Mesenchymal stem cell (in vitro differentiated cells and primary cell): ENCODE results near the gene EEIG1.

ENCODE experiments used
- DNase-seq: peaks from one replicate; pipeline ENCODE4 v3.0.0-alpha.2; 2013
- H2AFZ ChIP-seq: one replicate; pipeline ENCODE4 v1.6.1; 2013; ENCODE audit warnings: low read depth, mild to moderate bottlenecking, control low read depth, inconsistent platforms, low read length, moderate library complexity
- H2AK5ac ChIP-seq: 2 replicates; pipeline ENCODE4 v1.6.1; 2013; ENCODE audit warnings: low read length, moderate library complexity, mild to moderate bottlenecking, inconsistent platforms; ENCODE audit not compliant: severe bottlenecking
- H2BK120ac ChIP-seq: one replicate; pipeline ENCODE4 v1.6.1; 2013; ENCODE audit warnings: low read depth, mild to moderate bottlenecking, inconsistent platforms, low read length, moderate library complexity
- H2BK12ac ChIP-seq, 2 experiments: one replicate each; pipeline ENCODE4 v1.6.1; 2013; ENCODE audit warnings: inconsistent platforms in 2 of 2, low read length in 2 of 2, mild to moderate bottlenecking in 2 of 2, moderate library complexity in 2 of 2, control low read depth in 1 of 2
- H2BK15ac ChIP-seq: one replicate; pipeline ENCODE4 v1.6.1; 2013; ENCODE audit warnings: mild to moderate bottlenecking, low read depth, inconsistent platforms; ENCODE audit not compliant: poor library complexity, severe bottlenecking
- H2BK5ac ChIP-seq: 2 replicates; pipeline ENCODE4 v1.6.1; 2013; ENCODE audit warnings: low read depth, mild to moderate bottlenecking, low read length, control low read depth, inconsistent platforms; ENCODE audit not compliant: poor library complexity, severe bottlenecking
- H3K14ac ChIP-seq, 2 experiments: one replicate each; pipeline ENCODE4 v1.6.1; 2013; ENCODE audit warnings: inconsistent platforms in 2 of 2, low read length in 2 of 2, control low read depth in 1 of 2, mild to moderate bottlenecking in 1 of 2, moderate library complexity in 1 of 2
- H3K18ac ChIP-seq, 2 experiments: one replicate each; pipeline ENCODE4 v1.6.1; 2013; ENCODE audit warnings: inconsistent platforms in 2 of 2, low read length in 2 of 2, control low read depth in 1 of 2, low read depth in 1 of 2, mild to moderate bottlenecking in 1 of 2
- H3K23ac ChIP-seq, 2 experiments: one replicate each; pipeline ENCODE4 v1.6.1; 2013; ENCODE audit warnings: inconsistent platforms in 2 of 2, low read length in 2 of 2, mild to moderate bottlenecking in 2 of 2, moderate library complexity in 2 of 2, control low read depth in 1 of 2
- H3K27ac ChIP-seq: 2 replicates; pipeline ENCODE4 v1.5.1; 2013; ENCODE audit warnings: mild to moderate bottlenecking, moderate library complexity, low read length, control low read depth, inconsistent platforms; ENCODE audit not compliant: poor library complexity, severe bottlenecking
- H3K27me3 ChIP-seq, 2 experiments: 2 replicates each; pipeline versions ENCODE4 v1.6.1 to v1.7.0; 2013; ENCODE audit warnings: low read length in 2 of 2, mild to moderate bottlenecking in 2 of 2, moderate library complexity in 2 of 2, control low read depth in 1 of 2, inconsistent platforms in 1 of 2; ENCODE audit not compliant: control insufficient read depth in 1 of 2, insufficient read depth in 1 of 2
- H3K36me3 ChIP-seq, 2 experiments: 2 replicates each; pipeline versions ENCODE4 v1.6.1 to v1.7.0; 2013; ENCODE audit warnings: low read length in 2 of 2, control low read depth in 1 of 2, inconsistent platforms in 1 of 2, low read depth in 1 of 2, mild to moderate bottlenecking in 1 of 2; ENCODE audit not compliant: insufficient read depth in 2 of 2, control insufficient read depth in 1 of 2
- H3K4ac ChIP-seq, 2 experiments: one replicate each; pipeline ENCODE4 v1.6.1; 2013; ENCODE audit warnings: inconsistent platforms in 2 of 2, low read length in 2 of 2, mild to moderate bottlenecking in 2 of 2, moderate library complexity in 2 of 2, control low read depth in 1 of 2, low read depth in 1 of 2
- H3K4me1 ChIP-seq: 2 replicates; pipeline ENCODE4 v1.6.1; 2013; ENCODE audit warnings: low read depth, low read length, control low read depth; ENCODE audit not compliant: control insufficient read depth, insufficient read depth
- H3K4me2 ChIP-seq: 2 replicates; pipeline ENCODE4 v1.6.1; 2013; ENCODE audit warnings: low read length, mild to moderate bottlenecking, inconsistent platforms; ENCODE audit not compliant: poor library complexity, severe bottlenecking
- H3K4me3 ChIP-seq, 2 experiments: 2 replicates each; pipeline versions ENCODE4 v1.5.1 to v1.7.0; 2013; ENCODE audit warnings: low read length in 2 of 2, mild to moderate bottlenecking in 2 of 2, control low read depth in 1 of 2, low read depth in 1 of 2; ENCODE audit not compliant: insufficient read depth in 1 of 2
- H3K79me1 ChIP-seq: replicated peaks from 2 replicates; pipeline ENCODE4 v1.6.1; 2013; ENCODE audit warnings: mild to moderate bottlenecking, control low read depth, low read length, inconsistent platforms; ENCODE audit not compliant: poor library complexity, severe bottlenecking
- H3K9ac ChIP-seq: 2 replicates; pipeline ENCODE4 v1.7.0; 2013; ENCODE audit warnings: mild to moderate bottlenecking, low read length, moderate library complexity
- H3K9me3 ChIP-seq: 2 replicates; pipeline ENCODE4 v1.7.0; 2013; ENCODE audit warnings: mild to moderate bottlenecking, low read length; ENCODE audit not compliant: control insufficient read depth
- H4K8ac ChIP-seq: one replicate; pipeline ENCODE4 v1.6.1; 2013; ENCODE audit warnings: inconsistent platforms, mild to moderate bottlenecking, low read length, moderate library complexity
- H4K91ac ChIP-seq: one replicate; pipeline ENCODE4 v1.6.1; 2013; ENCODE audit warnings: mild to moderate bottlenecking, low read length, inconsistent platforms
- WGBS: methylation state at CpG from one replicate; pipeline ENCODE4 v1.1.7; 2013; ENCODE audit warnings: mixed read lengths; 5-methylcytosine and 5-hydroxymethylcytosine counted together

EEIG1 gene

DNA sequence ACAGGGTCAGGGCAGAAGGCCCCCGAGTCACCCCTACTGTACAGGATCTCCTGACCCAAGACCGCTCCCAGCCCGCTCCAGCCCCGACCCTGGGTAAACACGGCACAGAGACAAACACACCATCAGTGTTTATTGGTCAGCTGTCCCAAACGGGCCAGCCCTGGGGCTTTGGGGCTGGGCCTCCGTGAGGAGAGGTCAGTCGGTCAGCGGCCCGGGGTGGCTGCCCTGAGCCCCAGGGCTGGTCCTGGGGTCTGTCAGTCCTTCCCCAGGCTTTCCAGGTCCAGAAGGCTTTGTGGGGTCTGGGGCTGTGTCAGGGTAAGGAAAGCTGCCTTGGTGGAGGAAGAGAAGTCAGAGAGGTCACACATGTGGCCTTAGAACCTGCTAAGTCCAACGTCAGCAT lies 45.8 kb downstream of the EEIG1 start:
- peaks cover 19 to 26% of the 10 kb centered on the region in 2 experiments for H3K36me3 ChIP-seq
- peaks cover 19% of the 10 kb centered on the region for H3K79me1 ChIP-seq
- H3K27me3 ChIP-seq: peaks cover 0 to under 1% of the 10 kb centered on the region in 2 experiments
- H4K8ac ChIP-seq: no peak overlapping the region
- H2BK120ac ChIP-seq: no peak overlapping the region
- no peak overlapping the region for H3K18ac ChIP-seq
- H3K27ac ChIP-seq: no peak overlapping the region
- 81% methylated on average over 11 of the region's 11 CpGs for WGBS
- no peaks in the 10 kb centered on the region for H3K9me3 ChIP-seq
- no peak overlapping the region for H2AK5ac ChIP-seq
- peak overlapping the region in 1 of 2 experiments; percentile 25 for H2BK12ac ChIP-seq
- H3K23ac ChIP-seq: no peak overlapping the region
- no peak overlapping the region for H2BK5ac ChIP-seq
- H3K4me3 ChIP-seq: no peak overlapping the region
- no peak overlapping the region for H2AFZ ChIP-seq
- no peak overlapping the region for H3K4me2 ChIP-seq
- H3K4me1 ChIP-seq: peaks cover 41% of the 10 kb centered on the region
- H3K9ac ChIP-seq: no peak overlapping the region
- H4K91ac ChIP-seq: peak overlapping the region; percentile 18
- no peak for DNase-seq
- no peak overlapping the region for H3K14ac ChIP-seq
- H3K4ac ChIP-seq: no peak overlapping the region
- H2BK15ac ChIP-seq: no peak overlapping the region

- 93% methylated on average over 4 of the region's 4 CpGs for WGBS
- Histone ChIP-seq H3K27ac (no peak overlapping the region), H2BK12ac (no peak overlapping the region)
Measured at GRCh38 chr9:127934248-127934647, 46.5 kb downstream of the EEIG1 start.

GRCh38 chr9:127931092-127931881 lies 49.5 kb downstream of the EEIG1 start:
- H3K14ac ChIP-seq: no peak overlapping the region
- peaks cover 12 to 23% of the 10 kb centered on the region in 2 experiments for H3K36me3 ChIP-seq
- no peaks in the 10 kb centered on the region for H3K9me3 ChIP-seq
- H4K8ac ChIP-seq: peak overlapping the region; percentile 28
- peak overlapping the region; percentile 12 to 51 for H2BK12ac ChIP-seq
- H3K4me1 ChIP-seq: peaks cover 48% of the 10 kb centered on the region
- no peak overlapping the region for H2AFZ ChIP-seq
- H3K27me3 ChIP-seq: peaks cover 0 to 30% of the 10 kb centered on the region in 2 experiments
- peak overlapping the region; percentile 52 to 80 for H3K4me3 ChIP-seq
- peak overlapping the region; percentile 90 for H3K4me2 ChIP-seq
- H3K79me1 ChIP-seq: peaks cover 19% of the 10 kb centered on the region
- H2BK120ac ChIP-seq: no peak overlapping the region
- no peak overlapping the region for H3K23ac ChIP-seq
- H3K27ac ChIP-seq: peak overlapping the region; percentile 24
- WGBS: 15% methylated on average over 17 of the region's 18 CpGs
- peak overlapping the region in 1 of 2 experiments; percentile 35 for H3K4ac ChIP-seq
- DNase-seq: peak; percentile 93
- no peak overlapping the region for H2AK5ac ChIP-seq
- H4K91ac ChIP-seq: no peak overlapping the region
- H2BK5ac ChIP-seq: no peak overlapping the region
- no peak overlapping the region for H2BK15ac ChIP-seq
- H3K9ac ChIP-seq: peak overlapping the region; percentile 86
- H3K18ac ChIP-seq: peak overlapping the region; percentile 38 to 64

More at GRCh38 chr9:127934248-127934647, 46.5 kb downstream of the EEIG1 start:
- no peak for DNase-seq
- H3K4me1 ChIP-seq: peaks cover 41% of the 10 kb centered on the region
- H2BK15ac ChIP-seq: no peak overlapping the region
- no peak overlapping the region for H3K14ac ChIP-seq
- H3K4me3 ChIP-seq: no peak overlapping the region
- no peak overlapping the region for H3K4me2 ChIP-seq
- H3K4ac ChIP-seq: no peak overlapping the region
- H3K9me3 ChIP-seq: no peaks in the 10 kb centered on the region
- H2BK5ac ChIP-seq: no peak overlapping the region
- H2AK5ac ChIP-seq: no peak overlapping the region
- H3K79me1 ChIP-seq: peaks cover 19% of the 10 kb centered on the region
- no peak overlapping the region for H4K8ac ChIP-seq
- no peak overlapping the region for H2BK120ac ChIP-seq
- H3K23ac ChIP-seq: no peak overlapping the region
- H3K27me3 ChIP-seq: peaks cover 0 to 8% of the 10 kb centered on the region in 2 experiments
- no peak overlapping the region for H2AFZ ChIP-seq
- H3K9ac ChIP-seq: no peak overlapping the region
- peaks cover 14 to 24% of the 10 kb centered on the region in 2 experiments for H3K36me3 ChIP-seq
- no peak overlapping the region for H3K18ac ChIP-seq
- no peak overlapping the region for H4K91ac ChIP-seq
